K562 (cell line): ENCODE measurements around the gene CHST8. TPM values are rescaled to one million over a fixed set of nuclear protein-coding genes. Genes with fewer than 3 reads are reported as not detected.

Source experiments
- ATAC-seq: fragments of 200-7000 bp; cut with Tn5 transposase; 3 replicates; pipeline ENCODE4 v1.9.1; 2020; ENCODE audit warnings: moderate library complexity
- BruUV-seq: library from RNA; stranded (reverse); fragments of 400-500 nt; replicated peaks from 2 replicates; lab custom pipeline; 2021; lab: Mats Ljungman, UMichigan
- CTCF ChIA-PET: fragments of 300-600 bp; formaldehyde crosslinking; extraction: SDS; loops from one replicate; lab custom pipeline; 2021; ENCODE audit warnings: low intra/inter-chr PET ratio; lab: Yijun Ruan, JAX
- POLR2A ChIA-PET: fragments of 300-600, 350-650 bp; sonication (Branson Sonifier 250); formaldehyde crosslinking; extraction: SDS; loops from one replicate; lab custom pipeline; 2021; ENCODE audit warnings: antibody characterized with exemption, inconsistent platforms; lab: Yijun Ruan, JAX
- DNase-seq, 4 experiments: peaks; one replicate each; pipeline versions ENCODE4 v3.0.0 to v3.0.0-alpha.2; 2011 to 2018; ENCODE audit warnings: low spot score in 3 of 4, mixed read lengths in 3 of 4; ENCODE audit errors: extremely low read depth in 1 of 4
- FAIRE-seq: peaks from 2 replicates; lab custom pipeline; 2011; peaks lifted over from hg19 to GRCh38; lab: Jason Lieb, UNC
- H2AFZ ChIP-seq: 2 replicates; pipeline ENCODE4 v1.6.0; 2011; ENCODE audit warnings: low read depth, low read length, control low read depth, inconsistent platforms
- H3K27ac ChIP-seq: fragments of 200-600 bp; 3 replicates; pipeline ENCODE4 v1.8.0; 2011; ENCODE audit warnings: low read depth, mild to moderate bottlenecking, control low read depth, inconsistent platforms, low read length, moderate library complexity, mixed read lengths; ENCODE audit errors: extremely low read depth
- H3K27me3 ChIP-seq, 2 experiments: fragments of 300-600 bp in 1 of 2; 2 replicates in 1 of 2; 3 replicates in 1 of 2; pipeline versions ENCODE4 v1.6.0 to v1.8.0; 2011; ENCODE audit warnings: inconsistent platforms in 2 of 2, low read length in 2 of 2, mild to moderate bottlenecking in 1 of 2, mixed read lengths in 1 of 2, moderate library complexity in 1 of 2; ENCODE audit not compliant: control insufficient read depth in 2 of 2, insufficient read depth in 2 of 2
- H3K36me3 ChIP-seq: fragments of 300-600 bp; 3 replicates; pipeline ENCODE4 v1.8.0; 2011; ENCODE audit warnings: mild to moderate bottlenecking, low read length, inconsistent platforms; ENCODE audit not compliant: control insufficient read depth, insufficient read depth
- H3K4me1 ChIP-seq, 2 experiments: fragments of 200-600 bp in 1 of 2; replicated peaks in 1 of 2; 2 replicates in 1 of 2; 3 replicates in 1 of 2; pipeline versions ENCODE4 v1.5.1 to v1.8.0; 2011; ENCODE audit warnings: inconsistent platforms in 2 of 2, low read length in 2 of 2, mild to moderate bottlenecking in 1 of 2, mixed read lengths in 1 of 2, moderate library complexity in 1 of 2; ENCODE audit not compliant: control insufficient read depth in 2 of 2, insufficient read depth in 2 of 2
- H3K4me2 ChIP-seq: 2 replicates; pipeline ENCODE4 v1.6.1; 2011; ENCODE audit warnings: low read length, control low read depth, inconsistent platforms, mixed read lengths; ENCODE audit not compliant: insufficient read depth
- H3K4me3 ChIP-seq: fragments of 200-600 bp; sonication (generic), shearing (Covaris generic); 2 replicates; pipeline ENCODE4 v1.5.1; 2016; ENCODE audit warnings: control low read depth, inconsistent platforms
- H3K79me2 ChIP-seq: fragments of 200-600 bp; 3 replicates; pipeline ENCODE4 v1.8.0; 2011; ENCODE audit warnings: low read length, inconsistent platforms; ENCODE audit not compliant: control insufficient read depth, insufficient read depth
- H3K9ac ChIP-seq, 2 experiments: 2 replicates each; pipeline versions ENCODE4 v1.6.0 to v1.6.1; 2011; ENCODE audit warnings: low read depth in 2 of 2, low read length in 2 of 2, control low read depth in 1 of 2, inconsistent platforms in 1 of 2, mild to moderate bottlenecking in 1 of 2, mixed read lengths in 1 of 2; ENCODE audit not compliant: insufficient read depth in 1 of 2
- H3K9me1 ChIP-seq: one replicate; pipeline ENCODE4 v1.6.0; 2011; ENCODE audit warnings: inconsistent platforms, mild to moderate bottlenecking, low read length, moderate library complexity; ENCODE audit not compliant: control insufficient read depth, insufficient read depth
- H3K9me3 ChIP-seq: replicated peaks from 2 replicates; pipeline ENCODE4 v1.5.1; 2011; ENCODE audit warnings: low read depth, low read length, inconsistent platforms; ENCODE audit not compliant: control insufficient read depth, insufficient read depth
- H4K20me1 ChIP-seq: replicated peaks from 2 replicates; pipeline ENCODE4 v1.6.1; 2011; ENCODE audit warnings: low read length, inconsistent platforms, mixed read lengths; ENCODE audit not compliant: control insufficient read depth, insufficient read depth
- BRD9 ChIP-seq: fragments of 450-650 bp; IDR thresholded peaks from 2 replicates; pipeline ENCODE4 v1.6.1; 2018; ENCODE audit warnings: low read depth; ENCODE audit not compliant: partially characterized antibody
- CEBPG ChIP-seq, 3 experiments: fragments of 200-800 bp in 1 of 3; sonication (Bioruptor generic) in 1 of 3; sonication (generic) in 1 of 3; formaldehyde crosslinking in 1 of 3; IDR thresholded peaks in 2 of 3; conservative IDR thresholded peaks in 1 of 3; 2 replicates each; pipeline versions ENCODE4 v1.6.1 to v1.8.0; 2016 to 2022; ENCODE audit warnings: missing compliant biosample characterization in 2 of 3, missing genetic modification characterization in 2 of 3, mild to moderate bottlenecking in 1 of 3, missing genetic modification reagents in 1 of 3
- JUNB ChIP-seq: fragments of 450-650 bp; formaldehyde crosslinking; conservative IDR thresholded peaks from 2 replicates; pipeline ENCODE4 v1.4.0; 2020; ENCODE audit warnings: mild to moderate bottlenecking
- KLF10 ChIP-seq: fragments of 250-450 bp; sonication (Bioruptor Pico); IDR thresholded peaks from 2 replicates; pipeline ENCODE4 v1.6.1; 2021; ENCODE audit warnings: matching md5 sums
- SP2 ChIP-seq: IDR thresholded peaks from 2 replicates; pipeline ENCODE4 v1.6.1; 2011; ENCODE audit warnings: mild to moderate bottlenecking, low read depth, low read length, moderate library complexity; ENCODE audit not compliant: poor library complexity, severe bottlenecking; ENCODE audit errors: extremely low read depth
- SRSF7 ChIP-seq: fragments of 200-400 bp; formaldehyde crosslinking; optimal IDR thresholded peaks from 2 replicates; pipeline ENCODE3; 2017; ENCODE audit warnings: mild to moderate bottlenecking, low read depth, low read length
- THRAP3 ChIP-seq: fragments of 450-650 bp; IDR thresholded peaks from 2 replicates; pipeline ENCODE4 v1.6.1; 2016; ENCODE audit warnings: mild to moderate bottlenecking, inconsistent platforms, borderline replicate concordance
- TRIM28 ChIP-seq: fragments of 450-650 bp; IDR thresholded peaks from 2 replicates; pipeline ENCODE4 v1.6.1; 2017
- U2AF1 ChIP-seq: fragments of 200-400 bp; formaldehyde crosslinking; optimal IDR thresholded peaks from 2 replicates; pipeline ENCODE3; 2017; ENCODE audit warnings: mild to moderate bottlenecking, low read depth, low read length, moderate library complexity
- ZNF274 ChIP-seq: IDR thresholded peaks from 2 replicates; pipeline ENCODE4 v1.6.1; 2011; ENCODE audit warnings: low read depth, mild to moderate bottlenecking, low read length, moderate library complexity, borderline replicate concordance
- ZNF707 ChIP-seq: fragments of 250-450 bp; sonication (Bioruptor Pico); conservative IDR thresholded peaks from 2 replicates; pipeline ENCODE4 v1.8.0; 2022; ENCODE audit warnings: inconsistent platforms, mild to moderate bottlenecking, moderate library complexity
- WGBS: fragments of 100-300 bp; shearing (Covaris generic); methylation state at CpG from one replicate; pipeline ENCODE4 v1.1.6; 2016; ENCODE audit warnings: low coverage, mixed read lengths; ENCODE audit not compliant: insufficient coverage; ENCODE audit errors: missing lambda C conversion rate; 5-methylcytosine and 5-hydroxymethylcytosine counted together
- in situ Hi-C: fragments of 300-500 bp; cut with MboI; formaldehyde crosslinking; loops from 4 replicates; pipeline ENCODE4 v1.15.0; 2018; ENCODE audit warnings: inconsistent platforms, mixed read lengths
- intact Hi-C: fragments of 100-400 bp; cut with micrococcal nuclease; formaldehyde crosslinking; loops from 2 replicates; pipeline ENCODE4 v1.14.2; 2022
- polyA plus RNA-seq, 8 experiments: library from polyadenylated mRNA; depleted of rRNA in 4 of 8; stranded (reverse) in 5 of 8; unstranded in 3 of 8; fragments of >200 nt; fragmentation: Nextera tagmentation in 2 of 8; fragmentation: Illumina TruSeq in 1 of 8; extraction: Ambion mirVana in 2 of 8; extraction: Trizol in 1 of 8; gene quantifications; 2 replicates each; pipeline versions ENCODE4 v1.2.1 to v1.2.3, GENCODE V29; 2011 to 2014; ENCODE audit warnings: inconsistent platforms in 1 of 8, missing spikeins in 1 of 8
- total RNA-seq, 7 experiments: library from RNA; depleted of rRNA in 6 of 7; stranded (reverse); fragments of >200 nt in 6 of 7; fragmentation: Illumina TruSeq in 2 of 7; extraction: Trizol in 2 of 7; gene quantifications; 2 replicates each; pipeline versions ENCODE4 v1.2.1 to v1.2.3, GENCODE V29; 2011 to 2021; ENCODE audit warnings: low replicate concordance in 1 of 7

Gene CHST8
- total and polyA plus RNA-seq, 9 of the 15 experiments (the other 6 are each of a cell fraction or from before 2014, with no cell fraction given): 0.11 TPM; not detected in 8

DNA sequence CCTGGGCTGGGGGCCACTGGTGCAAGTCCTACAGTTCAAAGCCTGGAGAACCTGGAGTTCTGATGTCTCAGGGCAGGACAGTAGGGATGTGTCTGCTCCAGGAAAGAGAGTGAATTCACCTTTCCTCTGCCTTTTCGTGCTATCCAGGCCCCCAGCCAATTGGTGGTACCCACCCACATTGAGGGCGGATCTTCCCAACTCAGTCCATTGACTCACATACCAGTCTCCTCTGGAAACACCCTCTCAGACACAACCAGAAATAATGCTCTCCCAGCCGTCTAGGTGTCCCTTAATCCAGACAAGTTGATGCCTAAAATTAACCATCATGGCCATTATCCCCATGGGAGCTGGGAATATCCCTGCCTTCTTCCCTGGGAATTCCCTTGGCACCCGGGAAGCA is 38.8 kb upstream of the CHST8 start:
- intact Hi-C loops (no loop called here), in situ Hi-C loops (no loop called here)
- Histone ChIP-seq H2AFZ (no peak overlapping the region), H3K9me1 (no peaks in the 10 kb centered on the region), H3K27me3 (no peaks in the 10 kb centered on the region; a peak in 1 of 5 replicates), H3K9ac (no peak overlapping the region), H3K4me1 (no peaks in the 10 kb centered on the region), H3K9me3 (no peaks in the 10 kb centered on the region), H3K27ac (no peak overlapping the region), H3K4me2 (no peak overlapping the region), H3K36me3 (no peaks in the 10 kb centered on the region), H4K20me1 (no peaks in the 10 kb centered on the region), H3K4me3 (no peak overlapping the region), H3K79me2 (no peaks in the 10 kb centered on the region)
- FAIRE-seq (no peak), DNase-seq (no peak), ATAC-seq (no peak)
- CTCF ChIA-PET: no interaction called here
- POLR2A ChIA-PET: no interaction called here
- 0% methylated on average over 4 of the region's 4 CpGs for WGBS
- BruUV-seq: no TSS peak
- no peak for TF ChIP-seq BRD9
- no peak for TF ChIP-seq U2AF1
- no peak for TF ChIP-seq JUNB (CRISPR knock-in tag)
- TF ChIP-seq KLF10 (CRISPR knock-in tag): no peak
- TF ChIP-seq THRAP3: no peak
- TF ChIP-seq SRSF7: no peak

DNA sequence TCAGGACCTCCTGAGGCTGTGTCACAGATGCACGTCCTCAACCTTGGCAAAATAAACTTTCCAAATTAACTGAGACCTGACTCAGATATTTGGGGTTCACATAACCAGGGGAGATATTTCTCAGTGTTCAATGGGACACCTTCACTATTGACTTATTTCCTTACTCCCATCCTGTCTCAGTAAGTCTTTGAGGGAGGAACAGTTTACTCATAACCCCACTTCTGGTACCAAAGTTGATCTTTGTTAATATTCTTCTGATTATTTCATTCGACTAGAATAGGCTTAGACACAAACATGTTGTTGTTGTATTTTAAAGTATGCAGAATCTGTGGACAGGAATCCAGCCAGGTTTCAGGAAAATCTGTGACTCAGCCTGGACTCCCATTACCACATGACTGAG is 34.6 kb upstream of the CHST8 start:
- ChIA-PET POLR2A (no interaction called here), CTCF (no interaction called here)
- no peak for ATAC-seq
- intact Hi-C loops (no loop called here), in situ Hi-C loops (no loop called here)
- Histone ChIP-seq H3K9ac (no peak overlapping the region), H3K79me2 (no peaks in the 10 kb centered on the region), H3K9me1 (no peaks in the 10 kb centered on the region), H3K9me3 (no peaks in the 10 kb centered on the region), H3K27ac (no peak overlapping the region), H3K36me3 (no peaks in the 10 kb centered on the region), H4K20me1 (no peaks in the 10 kb centered on the region), H3K4me3 (no peak overlapping the region), H2AFZ (no peak overlapping the region), H3K4me2 (no peak overlapping the region), H3K4me1 (no peaks in the 10 kb centered on the region), H3K27me3 (no peaks in the 10 kb centered on the region; a peak in 1 of 5 replicates)
- DNase-seq: no peak
- no peak for TF ChIP-seq SP2
- no peak for TF ChIP-seq CEBPG (CRISPR knock-in tag; IDR thresholded peaks at IDR 0.05)
- no peak for TF ChIP-seq CEBPG (tag; conservative IDR thresholded peaks at IDR 0.05 in 1 of 2, IDR thresholded peaks at IDR 0.05 in 1 of 2)
- TF ChIP-seq ZNF274: no peak
- TF ChIP-seq ZNF707 (CRISPR knock-in tag): peak; percentile 81
- TF ChIP-seq TRIM28: no peak
- FAIRE-seq: no peak
- 0% methylated on average over 2 of the region's 2 CpGs for WGBS
- no TSS peak for BruUV-seq
